Neural cell (in vitro differentiated cells): ENCODE results near the gene HCCS. TPM values are rescaled to one million over a fixed set of nuclear protein-coding genes. Genes with fewer than 3 reads are reported as not detected.

ENCODE experiments used
- H2AFZ ChIP-seq: fragments of 200-600, 300-800 bp; sonication (generic), shearing (Covaris generic); 2 replicates; pipeline ENCODE4 v1.6.0; 2014; ENCODE audit warnings: low read depth, mild to moderate bottlenecking, antibody characterized with exemption, low read length, moderate library complexity
- H3F3A ChIP-seq: fragments of 200-600 bp; shearing (Covaris generic); 2 replicates; pipeline ENCODE4 v1.6.1; 2016; ENCODE audit warnings: mild to moderate bottlenecking, moderate library complexity, mixed read lengths, antibody characterized with exemption, low read length; ENCODE audit not compliant: insufficient read depth, poor library complexity, severe bottlenecking
- H3K27ac ChIP-seq: fragments of 200-600, 300-800 bp; sonication (generic), shearing (Covaris generic); 2 replicates; pipeline ENCODE4 v1.5.1; 2014; ENCODE audit warnings: mild to moderate bottlenecking, low read length, moderate library complexity
- H3K27me3 ChIP-seq: fragments of 300-800, 200-600 bp; sonication (generic), shearing (Covaris generic); 2 replicates; pipeline ENCODE4 v1.6.0; 2014; ENCODE audit warnings: mild to moderate bottlenecking, low read depth, low read length, moderate library complexity; ENCODE audit not compliant: insufficient read depth
- H3K36me3 ChIP-seq: fragments of 300-800, 200-600 bp; sonication (generic), shearing (Covaris generic); 2 replicates; pipeline ENCODE4 v1.5.1; 2014; ENCODE audit warnings: mild to moderate bottlenecking, antibody characterized with exemption, low read length, moderate library complexity; ENCODE audit not compliant: insufficient read depth
- H3K4me2 ChIP-seq: fragments of 300-800, 200-600 bp; sonication (generic), shearing (Covaris generic); 2 replicates; pipeline ENCODE4 v1.6.0; 2014; ENCODE audit warnings: mild to moderate bottlenecking, low read length
- H3K4me3 ChIP-seq: fragments of 300-800, 200-600 bp; sonication (generic), shearing (Covaris generic); 2 replicates; pipeline ENCODE4 v1.5.1; 2014; ENCODE audit warnings: mild to moderate bottlenecking, low read length, moderate library complexity
- H3K79me2 ChIP-seq: fragments of 200-600 bp; shearing (Covaris generic); replicated peaks from 2 replicates; pipeline ENCODE4 v1.6.0; 2014; ENCODE audit warnings: mild to moderate bottlenecking, low read length, moderate library complexity; ENCODE audit not compliant: insufficient read depth
- H3K9ac ChIP-seq: fragments of 300-800, 200-600 bp; sonication (generic), shearing (Covaris generic); 2 replicates; pipeline ENCODE4 v1.6.1; 2016; ENCODE audit warnings: mild to moderate bottlenecking, low read length, mixed read lengths
- H3K9me2 ChIP-seq: fragments of 200-600 bp; shearing (Covaris generic); 2 replicates; pipeline ENCODE4 v1.6.1; 2016; ENCODE audit warnings: mild to moderate bottlenecking, low read length, mixed read lengths; ENCODE audit not compliant: insufficient read depth
- H3K9me3 ChIP-seq: fragments of 200-600, 300-800 bp; sonication (generic), shearing (Covaris generic); 2 replicates; pipeline ENCODE4 v1.6.1; 2016; ENCODE audit warnings: mild to moderate bottlenecking, mixed run types, low read length, moderate library complexity, mixed read lengths
- H4K20me1 ChIP-seq: fragments of 200-600 bp; shearing (Covaris generic); 2 replicates; pipeline ENCODE4 v1.6.1; 2016; ENCODE audit warnings: mild to moderate bottlenecking, mixed run types; ENCODE audit not compliant: insufficient read depth
- EP300 ChIP-seq: fragments of 450-650 bp; conservative IDR thresholded peaks from 2 replicates; pipeline ENCODE4 v1.6.1; 2014; ENCODE audit warnings: antibody characterized with exemption, mild to moderate bottlenecking, moderate library complexity; ENCODE audit not compliant: poor library complexity, severe bottlenecking
- EZH2 ChIP-seq: fragments of 200-600, 300-800 bp; shearing (Covaris generic), sonication (generic); IDR thresholded peaks from 2 replicates; pipeline ENCODE4 v1.6.1; 2014; ENCODE audit warnings: antibody characterized with exemption, low read length, borderline replicate concordance, mild to moderate bottlenecking; ENCODE audit not compliant: insufficient read depth, poor library complexity, severe bottlenecking
- MXI1 ChIP-seq: fragments of 450-650 bp; conservative IDR thresholded peaks from 2 replicates; pipeline ENCODE4 v1.6.1; 2014; ENCODE audit warnings: antibody characterized with exemption, mild to moderate bottlenecking; ENCODE audit not compliant: poor library complexity, severe bottlenecking
- POLR2AphosphoS5 ChIP-seq: IDR thresholded peaks from 2 replicates; pipeline ENCODE4 v1.6.1; 2012
- RAD21 ChIP-seq: fragments of 450-650 bp; conservative IDR thresholded peaks from 2 replicates; pipeline ENCODE4 v1.6.1; 2014; ENCODE audit warnings: antibody characterized with exemption, mild to moderate bottlenecking, moderate library complexity
- SMC3 ChIP-seq: fragments of 450-650 bp; conservative IDR thresholded peaks from 2 replicates; pipeline ENCODE4 v1.6.1; 2014; ENCODE audit warnings: antibody characterized with exemption, mild to moderate bottlenecking, moderate library complexity; ENCODE audit not compliant: poor library complexity
- TAF1 ChIP-seq: IDR thresholded peaks from 2 replicates; pipeline ENCODE4 v1.6.1; 2012; ENCODE audit warnings: low read depth
- polyA plus RNA-seq: library from polyadenylated mRNA; depleted of rRNA; stranded (reverse); fragments of >200 nt; gene quantifications from 2 replicates; pipeline ENCODE4 v1.2.3, GENCODE V29; 2014
- TF ChIP-seq, protein P1 (sequence below): fragments of 450-650 bp; IDR thresholded peaks from 2 replicates; pipeline ENCODE4 v1.5.1; 2014; ENCODE audit warnings: antibody characterized with exemption, mild to moderate bottlenecking, moderate library complexity; ENCODE audit not compliant: poor library complexity, severe bottlenecking
- TF ChIP-seq, protein P2 (sequence below): IDR thresholded peaks from 2 replicates; pipeline ENCODE4 v1.6.1; 2012; ENCODE audit warnings: borderline replicate concordance

Gene HCCS
- polyA plus RNA-seq, 1 donor from 2014 or later, result 17.6 TPM

DNA sequence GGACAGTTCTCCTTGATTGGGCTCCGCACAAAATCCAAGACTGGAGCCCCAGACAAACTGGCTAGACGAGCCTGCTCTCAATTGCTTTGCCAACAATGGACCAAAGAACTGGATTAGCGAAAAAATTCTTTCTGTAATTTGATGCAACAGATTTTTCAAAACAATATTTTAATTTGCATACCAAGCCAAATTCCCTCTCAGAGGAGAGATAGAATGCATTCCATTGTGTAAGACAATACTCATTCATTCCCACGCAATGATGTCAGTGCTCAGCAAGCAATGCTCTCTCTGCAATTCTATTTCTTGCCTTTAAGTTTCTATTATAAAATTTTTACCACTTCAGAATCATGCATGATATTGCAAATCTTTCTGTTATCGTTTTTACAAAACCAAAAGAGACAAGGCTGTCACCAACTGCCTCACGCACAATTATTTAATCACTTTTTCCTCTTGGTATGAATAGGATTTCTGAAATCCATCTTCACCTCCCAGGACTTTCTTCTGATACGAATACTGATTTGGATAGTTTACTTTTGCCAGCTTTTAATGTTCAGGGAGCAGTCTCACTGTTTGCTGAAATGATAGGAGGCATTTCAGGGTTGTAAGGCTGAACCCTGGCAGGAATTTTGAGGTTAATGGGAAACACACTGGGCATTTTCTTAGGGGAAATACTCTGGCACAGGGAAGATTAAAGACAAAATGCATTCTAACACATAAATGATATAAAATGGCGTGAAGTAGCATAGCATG lies 46.1 kb upstream of the HCCS start:
- H3K27me3 ChIP-seq, result no peaks in the 10 kb centered on the region
- H3F3A ChIP-seq, result no peaks in the 10 kb centered on the region
- no peaks in the 10 kb centered on the region for H3K36me3 ChIP-seq
- H2AFZ ChIP-seq, result no peak overlapping the region
- no peaks in the 10 kb centered on the region for H3K9me2 ChIP-seq
- no peaks in the 10 kb centered on the region for H4K20me1 ChIP-seq
- H3K27ac ChIP-seq, result no peak overlapping the region
- H3K9me3 ChIP-seq, result no peaks in the 10 kb centered on the region
- H3K4me3 ChIP-seq, result no peak overlapping the region
- H3K79me2 ChIP-seq, result no peaks in the 10 kb centered on the region
- H3K9ac ChIP-seq, result no peak overlapping the region
- no peak overlapping the region for H3K4me2 ChIP-seq
- TF ChIP-seq EZH2, result no peak
- TF ChIP-seq POLR2AphosphoS5, result no peak
- no peak for TF ChIP-seq MXI1
- TF ChIP-seq, protein P1, sequence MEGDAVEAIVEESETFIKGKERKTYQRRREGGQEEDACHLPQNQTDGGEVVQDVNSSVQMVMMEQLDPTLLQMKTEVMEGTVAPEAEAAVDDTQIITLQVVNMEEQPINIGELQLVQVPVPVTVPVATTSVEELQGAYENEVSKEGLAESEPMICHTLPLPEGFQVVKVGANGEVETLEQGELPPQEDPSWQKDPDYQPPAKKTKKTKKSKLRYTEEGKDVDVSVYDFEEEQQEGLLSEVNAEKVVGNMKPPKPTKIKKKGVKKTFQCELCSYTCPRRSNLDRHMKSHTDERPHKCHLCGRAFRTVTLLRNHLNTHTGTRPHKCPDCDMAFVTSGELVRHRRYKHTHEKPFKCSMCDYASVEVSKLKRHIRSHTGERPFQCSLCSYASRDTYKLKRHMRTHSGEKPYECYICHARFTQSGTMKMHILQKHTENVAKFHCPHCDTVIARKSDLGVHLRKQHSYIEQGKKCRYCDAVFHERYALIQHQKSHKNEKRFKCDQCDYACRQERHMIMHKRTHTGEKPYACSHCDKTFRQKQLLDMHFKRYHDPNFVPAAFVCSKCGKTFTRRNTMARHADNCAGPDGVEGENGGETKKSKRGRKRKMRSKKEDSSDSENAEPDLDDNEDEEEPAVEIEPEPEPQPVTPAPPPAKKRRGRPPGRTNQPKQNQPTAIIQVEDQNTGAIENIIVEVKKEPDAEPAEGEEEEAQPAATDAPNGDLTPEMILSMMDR, result no peak
- no peak for TF ChIP-seq TAF1
- no peak for TF ChIP-seq EP300

DNA sequence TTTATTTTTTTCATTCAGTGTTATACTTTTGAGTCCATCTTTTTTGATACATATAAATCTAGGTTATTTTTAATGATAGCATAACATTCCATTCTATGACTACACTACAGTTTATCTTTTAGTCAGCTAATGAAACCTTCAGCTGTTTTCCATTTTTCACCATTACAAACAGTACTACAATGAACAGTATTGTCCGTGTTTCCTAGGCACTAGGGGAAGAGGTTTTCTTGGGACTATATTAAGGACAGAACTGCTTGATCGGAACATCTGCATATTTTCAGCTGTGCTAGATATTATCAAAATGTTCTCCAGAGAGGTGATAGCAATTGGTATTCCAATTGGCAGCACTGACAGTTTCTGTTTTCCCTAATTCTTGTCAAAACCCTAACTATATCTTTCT lies 44.3 kb upstream of the HCCS start:
- Histone ChIP-seq H3K9ac (no peak overlapping the region), H3K36me3 (no peaks in the 10 kb centered on the region), H3K79me2 (no peaks in the 10 kb centered on the region), H3F3A (no peaks in the 10 kb centered on the region), H4K20me1 (no peaks in the 10 kb centered on the region), H3K9me3 (no peaks in the 10 kb centered on the region), H3K27ac (no peak overlapping the region), H3K4me2 (no peak overlapping the region), H3K27me3 (no peaks in the 10 kb centered on the region), H2AFZ (no peak overlapping the region), H3K9me2 (no peaks in the 10 kb centered on the region), H3K4me3 (no peak overlapping the region)
- TF ChIP-seq TAF1, result no peak

DNA sequence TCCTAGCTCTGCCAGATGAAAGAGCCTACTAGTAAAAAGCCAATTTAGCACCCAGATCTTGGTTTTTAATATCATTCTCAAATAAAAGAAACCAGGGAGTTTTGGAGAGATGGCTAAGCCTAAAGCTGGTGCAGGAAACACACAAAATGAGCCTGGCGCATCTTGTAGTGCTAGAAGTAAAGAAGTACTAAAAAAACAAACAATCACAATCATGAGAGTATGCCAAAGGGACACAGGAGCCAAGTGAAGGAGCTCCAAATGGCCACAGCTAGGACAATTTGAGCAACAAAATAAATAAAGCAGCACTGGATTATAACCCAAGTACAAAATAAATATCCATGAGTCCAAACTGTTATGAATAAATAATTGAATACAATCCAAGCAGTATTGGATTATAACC lies 37.8 kb upstream of the HCCS start:
- Histone ChIP-seq H3K4me3 (no peak overlapping the region), H2AFZ (no peak overlapping the region), H3K9me3 (no peaks in the 10 kb centered on the region), H3K36me3 (no peaks in the 10 kb centered on the region), H3K27ac (no peak overlapping the region), H3K9me2 (no peaks in the 10 kb centered on the region), H3K79me2 (no peaks in the 10 kb centered on the region), H3K27me3 (no peaks in the 10 kb centered on the region), H3K4me2 (no peak overlapping the region), H4K20me1 (no peaks in the 10 kb centered on the region), H3F3A (no peaks in the 10 kb centered on the region), H3K9ac (no peak overlapping the region)
- no peak for TF ChIP-seq EZH2
- TF ChIP-seq SMC3, result no peak
- no peak for TF ChIP-seq TAF1
- TF ChIP-seq POLR2AphosphoS5, result no peak
- TF ChIP-seq EP300, result no peak
- TF ChIP-seq RAD21, result no peak
- TF ChIP-seq, protein P2, sequence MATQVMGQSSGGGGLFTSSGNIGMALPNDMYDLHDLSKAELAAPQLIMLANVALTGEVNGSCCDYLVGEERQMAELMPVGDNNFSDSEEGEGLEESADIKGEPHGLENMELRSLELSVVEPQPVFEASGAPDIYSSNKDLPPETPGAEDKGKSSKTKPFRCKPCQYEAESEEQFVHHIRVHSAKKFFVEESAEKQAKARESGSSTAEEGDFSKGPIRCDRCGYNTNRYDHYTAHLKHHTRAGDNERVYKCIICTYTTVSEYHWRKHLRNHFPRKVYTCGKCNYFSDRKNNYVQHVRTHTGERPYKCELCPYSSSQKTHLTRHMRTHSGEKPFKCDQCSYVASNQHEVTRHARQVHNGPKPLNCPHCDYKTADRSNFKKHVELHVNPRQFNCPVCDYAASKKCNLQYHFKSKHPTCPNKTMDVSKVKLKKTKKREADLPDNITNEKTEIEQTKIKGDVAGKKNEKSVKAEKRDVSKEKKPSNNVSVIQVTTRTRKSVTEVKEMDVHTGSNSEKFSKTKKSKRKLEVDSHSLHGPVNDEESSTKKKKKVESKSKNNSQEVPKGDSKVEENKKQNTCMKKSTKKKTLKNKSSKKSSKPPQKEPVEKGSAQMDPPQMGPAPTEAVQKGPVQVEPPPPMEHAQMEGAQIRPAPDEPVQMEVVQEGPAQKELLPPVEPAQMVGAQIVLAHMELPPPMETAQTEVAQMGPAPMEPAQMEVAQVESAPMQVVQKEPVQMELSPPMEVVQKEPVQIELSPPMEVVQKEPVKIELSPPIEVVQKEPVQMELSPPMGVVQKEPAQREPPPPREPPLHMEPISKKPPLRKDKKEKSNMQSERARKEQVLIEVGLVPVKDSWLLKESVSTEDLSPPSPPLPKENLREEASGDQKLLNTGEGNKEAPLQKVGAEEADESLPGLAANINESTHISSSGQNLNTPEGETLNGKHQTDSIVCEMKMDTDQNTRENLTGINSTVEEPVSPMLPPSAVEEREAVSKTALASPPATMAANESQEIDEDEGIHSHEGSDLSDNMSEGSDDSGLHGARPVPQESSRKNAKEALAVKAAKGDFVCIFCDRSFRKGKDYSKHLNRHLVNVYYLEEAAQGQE, result no peak
- TF ChIP-seq, protein P1, result no peak
- TF ChIP-seq MXI1, result no peak
